H1 (cell line): Measurements from ENCODE around the gene GTF2A1. TPM values are rescaled to one million over a fixed set of nuclear protein-coding genes. Genes with fewer than 3 reads are reported as not detected.

Experiments
- CTCF ChIA-PET: fragments of 300-600 bp; sonication (Branson Sonifier 250); formaldehyde crosslinking; loops from one replicate; lab custom pipeline; 2021; ENCODE audit not compliant: partially characterized antibody; lab: Charles Lee
- POLR2A ChIA-PET: fragments of 300-600 bp; sonication (Branson Sonifier 250); formaldehyde crosslinking; loops from one replicate; lab custom pipeline; 2021; ENCODE audit warnings: inconsistent platforms; ENCODE audit not compliant: partially characterized antibody; lab: Charles Lee
- DNase-seq, 2 experiments: peaks; one replicate each; pipeline versions ENCODE4 v3.0.0 to v3.0.0-alpha.2; 2010 to 2022; ENCODE audit warnings: low spot score in 2 of 2, low read depth in 1 of 2, mixed read lengths in 1 of 2
- FAIRE-seq: peaks from 2 replicates; lab custom pipeline; 2011; peaks lifted over from hg19 to GRCh38; lab: Jason Lieb, UNC
- H2AFZ ChIP-seq: 2 replicates; pipeline ENCODE4 v1.8.1; 2012; ENCODE audit warnings: low read length, inconsistent platforms
- H2AK5ac ChIP-seq: 2 replicates; pipeline ENCODE4 v1.6.1; 2013; ENCODE audit warnings: low read depth, low read length
- H2BK120ac ChIP-seq: replicated peaks from 2 replicates; pipeline ENCODE3; 2013; ENCODE audit warnings: low read depth, low read length, inconsistent platforms
- H2BK12ac ChIP-seq: 2 replicates; pipeline ENCODE4 v1.6.1; 2013; ENCODE audit warnings: low read depth, low read length
- H2BK15ac ChIP-seq: 2 replicates; pipeline ENCODE4 v1.6.1; 2013; ENCODE audit warnings: low read length
- H2BK20ac ChIP-seq: 2 replicates; pipeline ENCODE4 v1.6.1; 2013; ENCODE audit warnings: low read length
- H2BK5ac ChIP-seq: 2 replicates; pipeline ENCODE4 v1.6.1; 2013; ENCODE audit warnings: low read depth, low read length
- H3K14ac ChIP-seq: 2 replicates; pipeline ENCODE4 v1.6.1; 2013; ENCODE audit warnings: inconsistent platforms; ENCODE audit not compliant: insufficient read length
- H3K18ac ChIP-seq: 2 replicates; pipeline ENCODE4 v1.6.1; 2013; ENCODE audit warnings: low read length; ENCODE audit errors: extremely low read depth
- H3K23ac ChIP-seq: 2 replicates; pipeline ENCODE4 v1.6.1; 2013; ENCODE audit warnings: inconsistent platforms; ENCODE audit not compliant: insufficient read length
- H3K23me2 ChIP-seq: 2 replicates; pipeline ENCODE4 v1.6.1; 2013; ENCODE audit warnings: low read depth, low read length
- H3K27ac ChIP-seq: 2 replicates; pipeline ENCODE4 v1.6.1; 2011; ENCODE audit warnings: low read depth, low read length, inconsistent platforms
- H3K27me3 ChIP-seq, 4 experiments: replicated peaks in 1 of 4; 1 replicate in 1 of 4; 2 replicates in 3 of 4; pipeline versions ENCODE4 v1.6.1 to v1.8.1; 2011 to 2013; ENCODE audit warnings: low read length in 3 of 4, mild to moderate bottlenecking in 3 of 4, inconsistent platforms in 2 of 4, mixed read lengths in 2 of 4, moderate library complexity in 1 of 4; ENCODE audit not compliant: control insufficient read depth in 3 of 4, insufficient read depth in 3 of 4; ENCODE audit errors: extremely low read depth in 1 of 4
- H3K36me3 ChIP-seq, 4 experiments: 2 replicates each; pipeline versions ENCODE4 v1.6.1 to v1.8.1; 2011 to 2013; ENCODE audit warnings: mild to moderate bottlenecking in 4 of 4, low read length in 3 of 4, moderate library complexity in 2 of 4, control low read depth in 1 of 4, inconsistent platforms in 1 of 4; ENCODE audit not compliant: insufficient read depth in 4 of 4, control insufficient read depth in 2 of 4
- H3K4ac ChIP-seq: replicated peaks from 2 replicates; pipeline ENCODE3; 2013; ENCODE audit warnings: low read length, low read depth, mixed read lengths, inconsistent platforms; ENCODE audit not compliant: insufficient read length
- H3K4me1 ChIP-seq, 4 experiments: replicated peaks in 1 of 4; 1 replicate in 1 of 4; 2 replicates in 3 of 4; pipeline versions ENCODE4 v1.6.1 to v1.8.1; 2011 to 2013; ENCODE audit warnings: low read length in 3 of 4, inconsistent platforms in 2 of 4, mixed read lengths in 1 of 4; ENCODE audit not compliant: insufficient read depth in 4 of 4, control insufficient read depth in 3 of 4
- H3K4me2 ChIP-seq, 2 experiments: 2 replicates each; pipeline versions ENCODE4 v1.6.1 to v1.8.1; 2011 to 2013; ENCODE audit warnings: low read depth in 2 of 2, low read length in 2 of 2, control low read depth in 1 of 2, inconsistent platforms in 1 of 2, mild to moderate bottlenecking in 1 of 2; ENCODE audit not compliant: insufficient read depth in 1 of 2
- H3K4me3 ChIP-seq, 4 experiments: fragments of 200-600, 300-600 bp in 1 of 4; sonication (generic), shearing (Covaris generic), sonication (Bioruptor Twin) in 1 of 4; 2 replicates each; pipeline versions ENCODE4 v1.5.1 to v1.8.1; 2011 to 2016; ENCODE audit warnings: low read length in 4 of 4, low read depth in 3 of 4, control low read depth in 2 of 4, inconsistent platforms in 2 of 4, mild to moderate bottlenecking in 2 of 4, mixed read lengths in 1 of 4, moderate library complexity in 1 of 4; ENCODE audit not compliant: insufficient read depth in 2 of 4; ENCODE audit errors: extremely low read depth in 1 of 4
- H3K56ac ChIP-seq: replicated peaks from 2 replicates; pipeline ENCODE3; 2013; ENCODE audit warnings: low read depth, mild to moderate bottlenecking, mixed read lengths, low read length, inconsistent platforms; ENCODE audit not compliant: insufficient read length
- H3K79me1 ChIP-seq: 2 replicates; pipeline ENCODE4 v1.6.1; 2013; ENCODE audit warnings: low read depth, low read length, control low read depth
- H3K79me2 ChIP-seq, 2 experiments: 2 replicates each; pipeline versions ENCODE4 v1.6.1 to v1.8.1; 2012 to 2013; ENCODE audit warnings: low read length in 2 of 2, mild to moderate bottlenecking in 2 of 2, inconsistent platforms in 1 of 2; ENCODE audit not compliant: insufficient read depth in 2 of 2, control insufficient read depth in 1 of 2
- H3K9ac ChIP-seq, 4 experiments: replicated peaks in 1 of 4; 1 replicate in 1 of 4; 2 replicates in 3 of 4; pipeline versions ENCODE4 v1.6.1 to v1.8.1; 2011 to 2013; ENCODE audit warnings: low read depth in 3 of 4, low read length in 3 of 4, control low read depth in 2 of 4, mild to moderate bottlenecking in 2 of 4, moderate library complexity in 2 of 4, inconsistent platforms in 1 of 4; ENCODE audit errors: extremely low read depth in 1 of 4
- H3K9me3 ChIP-seq, 2 experiments: 2 replicates each; pipeline versions ENCODE4 v1.6.1 to v1.8.1; 2012 to 2013; ENCODE audit warnings: mild to moderate bottlenecking in 2 of 2, moderate library complexity in 2 of 2, control low read depth in 1 of 2, inconsistent platforms in 1 of 2, low read depth in 1 of 2, low read length in 1 of 2, mixed read lengths in 1 of 2; ENCODE audit not compliant: insufficient read depth in 2 of 2
- H4K20me1 ChIP-seq, 2 experiments: replicated peaks in 1 of 2; 2 replicates each; pipeline versions ENCODE3 to v1.8.1; 2011 to 2013; ENCODE audit warnings: inconsistent platforms in 2 of 2, low read length in 2 of 2, mild to moderate bottlenecking in 1 of 2; ENCODE audit not compliant: insufficient read depth in 2 of 2, control insufficient read depth in 1 of 2
- H4K5ac ChIP-seq: 2 replicates; pipeline ENCODE4 v1.6.1; 2013; ENCODE audit warnings: low read length, low read depth, mixed read lengths, inconsistent platforms; ENCODE audit not compliant: insufficient read length
- H4K8ac ChIP-seq: 2 replicates; pipeline ENCODE4 v1.8.0; 2013; ENCODE audit warnings: mild to moderate bottlenecking, moderate library complexity, low read length, inconsistent platforms; ENCODE audit not compliant: insufficient read depth; ENCODE audit errors: extremely low read depth
- H4K91ac ChIP-seq: replicated peaks from 2 replicates; pipeline ENCODE3; 2013; ENCODE audit warnings: low read length, mixed read lengths, inconsistent platforms; ENCODE audit not compliant: insufficient read length
- BCL11A ChIP-seq, 2 experiments: IDR thresholded peaks; one replicate each; pipeline ENCODE4 v1.6.1; 2011; ENCODE audit warnings: low read depth in 2 of 2, low read length in 2 of 2, mild to moderate bottlenecking in 2 of 2
- BRCA1 ChIP-seq: IDR thresholded peaks from 2 replicates; pipeline ENCODE4 v1.6.1; 2012; ENCODE audit warnings: low read depth, low read length, improper control_type of control experiment
- CTCF ChIP-seq, 3 experiments: IDR thresholded peaks; 1 replicate in 2 of 3; 2 replicates in 1 of 3; pipeline versions ENCODE4 v1.5.1 to v1.6.1; 2011; ENCODE audit warnings: low read length in 3 of 3, mild to moderate bottlenecking in 3 of 3, inconsistent platforms in 2 of 3, low read depth in 1 of 3, moderate library complexity in 1 of 3; ENCODE audit not compliant: insufficient read depth in 1 of 3; ENCODE audit errors: control extremely low read depth in 1 of 3
- KDM1A ChIP-seq: fragments of 200-600, 300-600 bp; sonication (generic); IDR thresholded peaks from 2 replicates; pipeline ENCODE4 v1.7.1; 2016; ENCODE audit warnings: mild to moderate bottlenecking, low read length, borderline replicate concordance
- KDM4A ChIP-seq: IDR thresholded peaks from one replicate; pipeline ENCODE4 v1.7.1; 2012; ENCODE audit warnings: low read depth, mild to moderate bottlenecking, moderate library complexity, low read length, inconsistent platforms; ENCODE audit not compliant: severe bottlenecking
- NRF1 ChIP-seq: IDR thresholded peaks from 2 replicates; pipeline ENCODE4 v1.6.1; 2011; ENCODE audit warnings: mild to moderate bottlenecking, low read depth, low read length, improper control_type of control experiment
- RXRA ChIP-seq: IDR thresholded peaks from 2 replicates; pipeline ENCODE4 v1.6.1; 2011; ENCODE audit warnings: low read depth, mild to moderate bottlenecking, low read length, moderate library complexity; ENCODE audit not compliant: insufficient read depth
- SRF ChIP-seq: IDR thresholded peaks from 2 replicates; pipeline ENCODE4 v1.6.1; 2011; ENCODE audit warnings: mild to moderate bottlenecking, low read depth, low read length, moderate library complexity
- TAF7 ChIP-seq: optimal IDR thresholded peaks from 2 replicates; pipeline ENCODE3; 2011; ENCODE audit warnings: low read depth, mild to moderate bottlenecking, inconsistent platforms, low read length, moderate library complexity, borderline replicate concordance
- TBP ChIP-seq: IDR thresholded peaks from 2 replicates; pipeline ENCODE4 v1.6.1; 2011; ENCODE audit warnings: low read depth, low read length, improper control_type of control experiment
- WGBS, 2 experiments: shearing (Covaris generic) in 1 of 2; methylation state at CpG; one replicate each; pipeline versions ENCODE4 v1.1.6 to v1.1.7; 2013 to 2015; ENCODE audit warnings: low lambda C conversion rate in 2 of 2, mixed read lengths in 2 of 2, inconsistent platforms in 1 of 2, low coverage in 1 of 2, missing lambda C conversion rate in 1 of 2; ENCODE audit not compliant: insufficient replicate concordance in 2 of 2, insufficient coverage in 1 of 2, insufficient read length in 1 of 2; ENCODE audit errors: extremely low coverage in 1 of 2, missing lambda C conversion rate in 1 of 2; 5-methylcytosine and 5-hydroxymethylcytosine counted together
- polyA plus RNA-seq, 7 experiments: library from polyadenylated mRNA; depleted of rRNA in 3 of 7; stranded (reverse) in 5 of 7; unstranded in 2 of 7; fragments of >200 nt in 5 of 7; fragments of 200-250 nt in 2 of 7; gene quantifications; 1 replicate in 5 of 7; 2 replicates in 1 of 7; 4 replicates in 1 of 7; pipeline versions ENCODE4 v1.2.1 to v1.2.3, GENCODE V29; 2011 to 2013; ENCODE audit warnings: missing spikeins in 2 of 7, mixed read lengths in 2 of 7
- total RNA-seq: library from RNA; stranded (reverse); fragmentation: NEBNext Ultra II Directional; extraction: Animal tissue kit (Norgen Biotek cat#: 25700); gene quantifications from 2 replicates; pipeline ENCODE4 v1.2.1, GENCODE V29; 2021

The GTF2A1 gene
- total and polyA plus RNA-seq, 2 of the 8 experiments (the other 6 are each of a cell fraction or from before 2014, with no cell fraction given): 24.1 to 57.8 TPM

- H3K4ac ChIP-seq: no peak overlapping the region
- 91% methylated on average over 2 of the region's 2 CpGs; no CpG with 5 or more reads in 1 of the 2 experiments for WGBS, 2 experiments
- no peaks in the 10 kb centered on the region for H3K79me1 ChIP-seq
- ChIA-PET CTCF (interaction anchor here (1.2 to 1.6 kb wide), 2 partner anchors 18 to 218 kb away, joined by 4 to 5 read pairs; no protein-coding TSS in a partner anchor), POLR2A (interaction anchor here (1.8 to 5.7 kb wide), 2 partner anchors 12 to 13 kb away, joined by 5 to 38 read pairs; partner anchors contain the start of gene GTF2A1)
- H2AK5ac ChIP-seq: no peak overlapping the region
- H4K20me1 ChIP-seq: no peaks in the 10 kb centered on the region
- no peak overlapping the region for H3K4me2 ChIP-seq
- H2AFZ ChIP-seq: no peak overlapping the region
- H3K4me1 ChIP-seq: peaks cover 0 to 3% (median 0%) of the 10 kb centered on the region in 4 experiments; a peak in 3 of 7 replicates
- H3K56ac ChIP-seq: no peak overlapping the region
- no peak overlapping the region for H2BK5ac ChIP-seq
- H4K91ac ChIP-seq: no peak overlapping the region
- no peak overlapping the region for H3K18ac ChIP-seq
- no peaks in the 10 kb centered on the region for H3K79me2 ChIP-seq
- peaks cover 3 to 9% of the 10 kb centered on the region in 2 experiments; a peak in 2 of 4 replicates for H3K9me3 ChIP-seq
- H3K36me3 ChIP-seq: no peaks in the 10 kb centered on the region; a peak in 1 of 8 replicates
- H3K23ac ChIP-seq: no peak overlapping the region
- no peak overlapping the region for H4K5ac ChIP-seq
- TF ChIP-seq KDM1A: no peak
- no peak for TF ChIP-seq BRCA1
- TF ChIP-seq RXRA: no peak
- no peak for TF ChIP-seq TBP
- no peak for TF ChIP-seq KDM4A
- no peak for TF ChIP-seq NRF1
- no peak for TF ChIP-seq BCL11A (IDR thresholded peaks at IDR 0.05; ENCODE audit: low read depth in 2 of 2, low read length in 2 of 2)
- no peak for TF ChIP-seq TAF7
- TF ChIP-seq SRF: no peak
- no peak for TF ChIP-seq CTCF (IDR thresholded peaks at IDR 0.05; ENCODE audit: control extremely low read depth in 1 of 3, insufficient read depth in 1 of 3, low read depth in 1 of 3, low read length in 3 of 3)
- no peak overlapping the region for H2BK12ac ChIP-seq
- no peak overlapping the region for H3K9ac ChIP-seq
- H2BK120ac ChIP-seq: no peak overlapping the region
- H3K27ac ChIP-seq: no peak overlapping the region
- H4K8ac ChIP-seq: no peak overlapping the region
- no peak overlapping the region for H3K14ac ChIP-seq
- DNase-seq (no peak), FAIRE-seq (no peak)
- no peaks in the 10 kb centered on the region for H3K27me3 ChIP-seq
- no peaks in the 10 kb centered on the region for H3K23me2 ChIP-seq
- H2BK20ac ChIP-seq: no peak overlapping the region
- H3K4me3 ChIP-seq: no peak overlapping the region
- no peak overlapping the region for H2BK15ac ChIP-seq
Measured at GRCh38 chr14:81235096-81235495, 14.3 kb upstream of the GTF2A1 start.
